HS-27A (cell line): ENCODE data around the gene MEOX1.
"Not testable (repeated sequence)": the region's sequence is repeated elsewhere in the genome, so short reads cannot be mapped to it uniquely, and the experiment has no call there.

Experiments used
- DNase-seq: peaks from one replicate; pipeline ENCODE4 v3.0.0-alpha.2; 2012; ENCODE audit warnings: low read depth, missing footprints

Gene MEOX1

GRCh38 chr17:43616852-43617251 is 44.9 kb downstream of the MEOX1 start:
- no peak for DNase-seq

- DNase-seq = no peak
Observed at GRCh38 chr17:43616421-43616820, 45.3 kb downstream of the MEOX1 start.

- no peak for DNase-seq
Observed at GRCh38 chr17:43616029-43616351, 45.7 kb downstream of the MEOX1 start.

GRCh38 chr17:43615330-43616028 is 46.2 kb downstream of the MEOX1 start:
- no peak for DNase-seq

- DNase-seq = no peak
Observed at GRCh38 chr17:43614561-43614960, 47.2 kb downstream of the MEOX1 start.

GRCh38 chr17:43613917-43614316 is 47.8 kb downstream of the MEOX1 start:
- no peak for DNase-seq

GRCh38 chr17:43612515-43612914 is 49.2 kb downstream of the MEOX1 start:
- DNase-seq = no peak

GRCh38 chr17:43611230-43611969 is 50.3 kb downstream of the MEOX1 start:
- DNase-seq = no peak

- no peak for DNase-seq
Observed at GRCh38 chr17:43609613-43610385, 51.9 kb downstream of the MEOX1 start.

GRCh38 chr17:43608313-43608712 is 53.4 kb downstream of the MEOX1 start:
- no peak for DNase-seq

GRCh38 chr17:43604549-43604948 is 57.2 kb downstream of the MEOX1 start:
- DNase-seq = no peak

- DNase-seq = no peak
Observed at GRCh38 chr17:43603321-43603720, 58.4 kb downstream of the MEOX1 start.

GRCh38 chr17:43602556-43602955 is 59.2 kb downstream of the MEOX1 start:
- DNase-seq = not testable (repeated sequence)

- no peak for DNase-seq
Observed at GRCh38 chr17:43601280-43602039, 60.3 kb downstream of the MEOX1 start.

GRCh38 chr17:43599835-43600234 is 61.9 kb downstream of the MEOX1 start:
- no peak for DNase-seq

- DNase-seq = no peak
Observed at GRCh38 chr17:43599046-43599395, 62.7 kb downstream of the MEOX1 start.

GRCh38 chr17:43598357-43599045 is 63.2 kb downstream of the MEOX1 start:
- DNase-seq = no peak

- no peak for DNase-seq
Observed at GRCh38 chr17:43597624-43598356, 63.9 kb downstream of the MEOX1 start.

- DNase-seq = no peak
Observed at GRCh38 chr17:43595466-43595865, 66.3 kb downstream of the MEOX1 start.

- DNase-seq = no peak
Observed at GRCh38 chr17:43591779-43592562, 69.8 kb downstream of the MEOX1 start.
